ENCODE data around the gene BTBD19.

DNA sequence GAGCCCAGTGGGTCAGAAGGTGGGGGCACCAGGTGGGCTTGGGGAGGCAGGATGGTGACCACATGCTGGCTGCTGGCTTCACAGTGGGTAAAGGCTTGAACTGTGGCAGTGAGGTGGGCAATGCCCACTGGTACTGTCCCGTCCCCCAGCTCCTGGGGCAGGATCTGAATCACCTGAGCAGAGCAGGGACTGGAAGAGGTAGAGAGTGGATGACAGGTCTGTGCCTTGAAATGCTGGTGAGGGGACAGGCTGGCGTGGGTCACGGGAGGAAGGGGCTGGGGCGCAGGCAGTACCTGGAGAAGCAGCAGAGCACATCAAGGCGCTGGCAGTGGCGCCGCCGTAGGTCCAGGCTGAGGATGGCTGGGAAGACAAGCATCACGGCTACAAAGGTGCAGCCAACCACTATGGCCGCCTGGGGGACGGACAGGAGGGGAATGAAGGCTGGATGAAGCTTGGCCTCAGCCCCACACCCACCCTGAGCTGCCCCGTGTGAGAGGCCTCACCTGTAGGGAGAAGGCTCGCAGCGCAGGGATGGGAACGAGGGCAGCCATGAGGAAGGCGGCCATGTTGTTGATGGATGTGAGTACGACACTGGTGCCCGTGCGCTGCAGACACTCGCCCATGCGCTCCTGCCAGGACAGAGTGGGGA is 19.8 kb downstream of the BTBD19 start:
- TF ChIP-seq POLR2AphosphoS5 (IDR thresholded peaks at IDR 0.05; ENCODE audit: low read depth, low read length) (no peak), HDAC2 (IDR thresholded peaks at IDR 0.05; ENCODE audit: borderline replicate concordance in 1 of 2, low read depth in 2 of 2, low read length in 2 of 2) (no peak)

Measured in H1 (cell line).